Stimulated activated CD8-positive, alpha-beta memory T cell treated with anti-CD3 and anti-CD28 coated beads, Interleukin-12 subunit alpha, Interleukin-12 subunit beta, amount 100 ng/mL, for 4 hours (primary cell): ENCODE measurements around the gene MFNG.

Experiments used
- DNase-seq: peaks from one replicate; pipeline ENCODE4 v3.0.0-alpha.2; 2020; ENCODE audit warnings: low read depth

The MFNG gene

GRCh38 chr22:37448516-37449127 lies 37.6 kb downstream of the MFNG start:
- no peak for DNase-seq

- DNase-seq = no peak
These were observed 40.7 kb downstream of the MFNG start for GRCh38 chr22:37445501-37445900.

- DNase-seq = no peak
These were observed 42.2 kb downstream of the MFNG start for GRCh38 chr22:37443977-37444376.

GRCh38 chr22:37443086-37443485 lies 43.1 kb downstream of the MFNG start:
- no peak for DNase-seq

- DNase-seq = no peak
These were observed 43.6 kb downstream of the MFNG start for GRCh38 chr22:37442537-37442936.

- no peak for DNase-seq
These were observed 44.0 kb downstream of the MFNG start for GRCh38 chr22:37442135-37442534.

GRCh38 chr22:37440875-37441274 lies 45.3 kb downstream of the MFNG start:
- no peak for DNase-seq

- no peak for DNase-seq
These were observed 46.8 kb downstream of the MFNG start for GRCh38 chr22:37439347-37439746.

GRCh38 chr22:37435970-37436603 lies 50.1 kb downstream of the MFNG start:
- no peak for DNase-seq

- no peak for DNase-seq
These were observed 52.4 kb downstream of the MFNG start for GRCh38 chr22:37433786-37434185.

- no peak for DNase-seq
These were observed 53.5 kb downstream of the MFNG start for GRCh38 chr22:37432708-37433054.

- no peak for DNase-seq
These were observed 54.1 kb downstream of the MFNG start for GRCh38 chr22:37431801-37432707.

GRCh38 chr22:37431366-37431765 lies 54.8 kb downstream of the MFNG start:
- no peak for DNase-seq

GRCh38 chr22:37430941-37431340 lies 55.2 kb downstream of the MFNG start:
- no peak for DNase-seq

- DNase-seq = peak; percentile 31
These were observed 57.3 kb downstream of the MFNG start for GRCh38 chr22:37428649-37429586.

- DNase-seq = no peak
These were observed 58.2 kb downstream of the MFNG start for GRCh38 chr22:37427711-37428635.

- no peak for DNase-seq
These were observed 59.0 kb downstream of the MFNG start, which contains the start of gene ELFN2 for GRCh38 chr22:37427135-37427710. ELFN2 (minus strand) TSS chr22:37427479; CDS start chr22:37375534, 51,945 bp downstream.

- DNase-seq = no peak
These were observed 59.5 kb downstream of the MFNG start for GRCh38 chr22:37426706-37427134.

GRCh38 chr22:37425800-37426705 lies 60.1 kb downstream of the MFNG start:
- DNase-seq = no peak
